Occipital lobe (tissue), 2 donors: ENCODE results near the gene EIF1. TPM values are rescaled to one million over a fixed set of nuclear protein-coding genes. Genes with fewer than 3 reads are reported as not detected.
"Not testable (repeated sequence)": the region's sequence is repeated elsewhere in the genome, so short reads cannot be mapped to it uniquely, and the experiment has no call there.

Experiments
- DNase-seq: peaks from one replicate; lab custom pipeline; 2025; lab: John Stamatoyannopoulos, UW
- total RNA-seq: library from RNA; depleted of rRNA; stranded (reverse); fragments of >200 nt; gene quantifications from one replicate; pipeline ENCODE4 v1.2.3, GENCODE V29; 2014

The EIF1 gene
- total RNA-seq, result 95.5 TPM

- peak; percentile 99 for DNase-seq
Measured at GRCh38 chr17:41688641-41689496, at the start of gene EIF1. TSS of gene EIF1 (plus strand) at chr17:41688885. CDS start at chr17:41689039, 154 bp downstream.

DNA sequence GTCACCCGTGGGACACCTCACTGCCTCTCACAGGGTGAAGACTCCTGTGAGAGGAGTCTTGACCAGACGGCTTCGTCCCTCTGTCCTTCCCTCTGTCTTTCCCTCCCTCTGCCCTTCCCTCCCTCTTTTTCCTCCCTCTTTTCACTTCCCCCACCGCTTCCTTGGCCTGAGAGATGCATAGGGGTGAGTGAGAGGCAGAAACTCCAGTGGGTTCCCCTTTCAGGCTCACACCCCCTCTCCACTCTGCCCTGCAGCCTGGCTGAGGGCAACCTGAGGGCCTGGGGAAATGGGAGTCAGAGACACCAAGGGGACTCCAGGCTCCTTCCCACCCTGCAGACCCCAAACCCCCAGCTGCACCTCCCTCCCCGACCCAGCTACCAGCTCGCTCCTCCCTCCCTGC lies 49.7 kb upstream of the EIF1 start:
- no peak for DNase-seq

GRCh38 chr17:41639492-41640473 lies 48.9 kb upstream of the EIF1 start:
- no peak for DNase-seq

DNA sequence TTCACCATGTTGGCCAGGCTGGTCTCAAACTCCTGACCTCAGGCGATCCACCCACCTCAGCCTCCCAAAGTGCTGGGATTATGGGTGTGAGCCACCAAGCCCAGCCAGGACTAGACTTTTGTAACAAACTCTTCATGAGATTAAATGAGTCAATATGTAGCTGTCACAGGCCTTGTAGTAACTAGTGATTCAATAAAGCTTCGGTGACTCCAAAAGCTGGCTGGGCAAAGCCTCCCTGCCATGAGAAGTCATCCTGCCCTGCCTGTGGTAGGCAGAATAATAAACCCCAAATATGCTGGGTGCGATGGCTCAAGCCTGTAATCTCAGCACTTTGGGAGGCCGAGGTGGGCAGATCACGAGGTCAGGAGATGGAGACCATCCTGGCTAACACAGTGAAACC lies 48.1 kb upstream of the EIF1 start:
- not testable (repeated sequence) for DNase-seq

GRCh38 chr17:41642252-41643156 lies 46.2 kb upstream of the EIF1 start:
- no peak for DNase-seq

GRCh38 chr17:41647038-41647813 lies 41.5 kb upstream of the EIF1 start:
- DNase-seq, result no peak

- DNase-seq, result peak; percentile 65
Measured at GRCh38 chr17:41647940-41648410, 40.7 kb upstream of the EIF1 start.

- DNase-seq, result peak; percentile 69
Measured at GRCh38 chr17:41648411-41649195, 40.1 kb upstream of the EIF1 start.

GRCh38 chr17:41649923-41650519 lies 38.7 kb upstream of the EIF1 start:
- no peak for DNase-seq

GRCh38 chr17:41650794-41651624 lies 37.7 kb upstream of the EIF1 start:
- no peak for DNase-seq

DNA sequence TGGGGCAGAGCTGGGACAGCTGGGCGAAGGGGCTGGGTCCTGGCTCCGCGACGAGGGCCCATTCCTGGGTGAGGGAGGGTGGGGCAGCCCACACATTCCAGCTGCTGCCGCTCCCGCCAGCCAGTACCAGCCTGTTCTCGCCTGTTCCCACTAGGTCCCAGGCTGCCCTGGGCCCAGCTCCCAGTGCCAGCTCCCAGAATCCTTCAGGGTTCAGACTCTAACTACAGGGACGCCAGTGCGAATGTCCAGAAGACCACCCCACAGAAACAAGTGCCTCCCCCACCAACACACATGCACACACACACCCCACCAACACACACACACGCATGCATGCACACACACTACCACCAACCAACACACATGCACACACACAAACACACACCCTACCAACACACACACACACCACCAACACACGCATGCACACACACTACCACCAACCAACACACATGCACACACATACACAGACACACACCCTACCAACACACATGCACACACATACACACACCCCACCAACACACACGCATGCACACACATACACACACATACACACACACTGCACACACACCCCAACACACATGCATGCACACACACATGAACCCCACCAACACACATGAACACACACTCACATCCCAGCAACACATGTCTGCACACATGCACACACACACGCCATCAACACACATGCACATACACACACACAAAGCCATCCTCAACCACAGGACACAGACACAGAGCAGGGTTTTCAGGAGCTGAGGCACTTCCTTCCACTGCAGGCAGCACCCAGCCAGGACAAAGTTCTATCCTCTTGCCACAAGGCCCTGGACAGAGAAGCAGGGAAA lies 36.8 kb upstream of the EIF1 start:
- peak; percentile 5 for DNase-seq

DNA sequence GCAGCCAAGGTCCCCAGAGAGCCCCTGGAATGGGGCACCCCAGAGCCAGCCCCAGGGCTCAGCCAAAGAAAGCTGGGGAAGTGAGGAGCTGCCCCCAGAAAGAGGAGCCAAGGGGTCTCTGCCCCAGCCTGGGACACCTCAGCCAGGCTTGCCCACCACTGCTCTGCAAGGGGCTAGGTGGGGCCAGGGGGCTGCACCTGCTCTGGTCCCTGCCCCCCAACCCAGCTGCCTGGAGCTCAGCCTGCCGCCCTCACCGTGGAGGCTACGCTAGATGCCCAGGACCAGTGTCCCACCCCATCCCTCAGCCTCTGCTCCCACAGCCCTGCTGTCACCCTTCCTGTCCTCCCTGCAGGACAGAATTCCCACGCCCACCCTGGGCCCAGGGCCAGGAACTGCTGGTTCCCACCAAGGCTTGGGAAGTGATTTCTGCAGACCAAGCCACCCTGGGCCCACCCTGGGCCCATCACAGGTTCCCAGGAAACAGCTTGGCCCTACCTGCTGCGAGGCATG lies 36.2 kb upstream of the EIF1 start:
- no peak for DNase-seq

- DNase-seq, result no peak
Measured at GRCh38 chr17:41653421-41653820, 35.3 kb upstream of the EIF1 start.

- no peak for DNase-seq
Measured at GRCh38 chr17:41653892-41654677, 34.6 kb upstream of the EIF1 start.

- DNase-seq, result no peak
Measured at GRCh38 chr17:41654678-41655607, 33.7 kb upstream of the EIF1 start.
